HG02678 (cell line): ENCODE results near the gene OVOL2.
A peak's percentile ranks its signal among the peaks of the same experiment; 100 is the strongest.

Experiments used
- ATAC-seq: cut with Tn5 transposase; IDR thresholded peaks from one replicate; pipeline ENCODE4 v1.9.1; 2021; ENCODE audit warnings: mild to moderate bottlenecking, moderate library complexity; ENCODE audit not compliant: unreplicated experiment

OVOL2 gene

DNA sequence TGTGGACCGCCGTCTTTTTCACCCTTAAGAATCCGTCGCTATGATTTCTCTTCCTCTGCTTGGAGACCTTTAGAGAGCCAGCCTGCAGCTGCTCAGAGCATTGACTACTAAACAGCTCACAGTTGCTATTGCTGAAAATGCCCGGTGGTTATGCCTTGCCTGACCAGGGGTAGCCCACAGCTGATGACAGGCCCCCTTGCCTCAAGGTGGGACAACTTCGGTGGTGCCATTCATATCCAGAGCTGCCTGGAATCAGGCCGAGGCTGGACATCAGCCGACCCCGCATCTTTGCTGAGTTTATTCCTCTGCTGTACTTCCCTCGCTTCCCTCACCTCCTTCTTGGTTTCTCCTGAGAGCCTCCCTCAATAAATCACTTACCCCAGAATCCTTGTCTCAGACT, 39.6 kb downstream of the OVOL2 start:
- no peak for ATAC-seq

- ATAC-seq: no peak
These were observed 40.9 kb downstream of the OVOL2 start for GRCh38 chr20:18016772-18017171.

DNA sequence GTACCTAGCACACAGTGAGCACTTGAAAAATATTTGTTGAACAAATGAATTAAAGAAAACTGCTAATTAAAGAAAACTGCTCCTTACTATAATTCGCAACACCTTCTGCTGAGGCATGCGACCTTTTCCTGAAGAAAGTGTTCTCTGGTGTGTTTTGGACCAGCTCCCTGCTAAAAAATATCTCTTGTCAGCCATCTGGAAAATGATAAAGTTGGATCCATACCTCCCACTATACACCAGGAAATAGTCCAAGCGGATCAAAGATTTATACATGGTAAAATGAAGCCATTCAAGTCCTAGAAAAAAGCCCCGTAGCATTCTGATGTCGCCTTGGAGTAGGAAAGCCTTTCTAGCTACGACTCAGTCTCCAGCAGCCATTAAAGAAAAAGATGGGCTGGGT, 43.3 kb downstream of the OVOL2 start:
- no peak for ATAC-seq

DNA sequence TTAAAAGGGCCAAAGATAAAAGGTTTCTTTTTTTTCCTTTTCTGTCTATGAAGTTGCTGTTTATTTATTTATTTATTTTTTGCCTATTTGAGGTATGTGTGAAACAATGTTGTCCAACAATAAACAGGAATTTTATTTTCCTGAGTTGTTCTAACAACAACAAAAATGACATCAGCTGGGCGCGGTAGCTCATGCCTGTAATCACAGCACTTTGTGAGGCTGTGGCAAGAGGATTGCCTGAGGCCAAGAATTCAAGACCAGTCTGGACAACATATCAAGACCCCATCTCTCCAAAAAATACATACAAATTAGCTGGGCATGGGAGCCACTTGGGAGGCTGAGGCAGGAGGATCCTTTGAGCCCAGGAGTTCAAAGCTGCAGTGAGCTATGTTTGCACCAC, 44.8 kb downstream of the OVOL2 start:
- ATAC-seq: no peak

- ATAC-seq: no peak
These were observed 45.6 kb downstream of the OVOL2 start for GRCh38 chr20:18011951-18012645.

DNA sequence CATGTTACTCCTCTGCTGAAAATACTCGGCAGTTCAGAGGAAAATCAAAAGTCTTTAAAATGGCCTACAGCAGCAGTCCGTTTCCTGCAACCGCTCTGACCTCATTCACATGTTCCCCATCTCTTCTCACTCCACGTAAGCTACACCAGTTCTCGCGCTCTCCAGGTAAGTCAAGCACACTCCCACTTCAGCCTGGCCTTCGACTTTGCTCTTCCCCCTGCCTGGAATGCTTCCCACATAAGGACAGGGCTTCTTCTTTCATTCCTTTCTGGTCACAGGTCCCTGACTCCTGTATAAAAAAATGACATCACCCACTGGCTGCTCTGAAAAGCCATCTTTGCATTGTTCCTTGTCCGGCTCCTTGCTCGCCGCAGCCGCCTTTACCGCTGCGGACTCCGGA, 46.2 kb downstream of the OVOL2 start:
- no peak for ATAC-seq

- ATAC-seq: no peak
These were observed 48.6 kb downstream of the OVOL2 start for GRCh38 chr20:18009116-18009515.

DNA sequence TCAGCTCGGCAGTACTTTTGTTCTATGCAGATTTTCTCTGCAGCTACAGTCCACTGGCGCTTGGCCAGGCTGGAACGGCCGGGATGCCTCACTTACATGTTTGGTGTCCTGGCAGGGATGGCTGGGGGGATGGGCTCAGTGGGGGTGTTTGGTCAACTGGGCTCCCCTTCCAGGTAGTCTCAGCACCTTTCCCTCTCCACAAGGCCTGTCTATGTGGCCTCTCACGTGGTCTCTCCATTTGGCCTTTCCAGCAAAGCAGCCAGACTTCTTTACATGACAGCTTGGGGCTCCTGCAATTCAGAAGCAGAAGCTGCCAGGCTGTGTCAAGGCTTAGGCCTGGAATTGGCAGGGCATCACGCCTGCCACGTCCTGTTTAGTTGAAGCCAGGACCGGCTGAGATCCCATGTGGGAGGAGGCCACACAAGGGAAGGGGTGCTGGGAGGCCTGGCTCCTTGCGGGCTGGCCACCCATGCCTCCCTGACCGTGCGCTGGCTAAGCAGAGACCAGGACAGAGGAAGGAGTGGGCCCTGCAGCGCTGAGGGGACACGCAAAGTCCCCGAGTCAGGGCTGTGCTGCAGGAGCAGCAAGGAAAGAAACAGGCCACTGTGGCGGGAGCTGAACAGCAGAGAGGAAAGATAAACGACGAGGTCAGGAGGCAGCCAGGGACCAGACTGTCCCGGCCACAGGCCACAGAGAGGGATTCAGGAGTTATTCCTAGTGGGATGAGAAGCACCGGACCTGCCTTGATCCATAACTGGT, 50.0 kb downstream of the OVOL2 start:
- no peak for ATAC-seq

GRCh38 chr20:18006684-18007083, 51.0 kb downstream of the OVOL2 start:
- no peak for ATAC-seq

DNA sequence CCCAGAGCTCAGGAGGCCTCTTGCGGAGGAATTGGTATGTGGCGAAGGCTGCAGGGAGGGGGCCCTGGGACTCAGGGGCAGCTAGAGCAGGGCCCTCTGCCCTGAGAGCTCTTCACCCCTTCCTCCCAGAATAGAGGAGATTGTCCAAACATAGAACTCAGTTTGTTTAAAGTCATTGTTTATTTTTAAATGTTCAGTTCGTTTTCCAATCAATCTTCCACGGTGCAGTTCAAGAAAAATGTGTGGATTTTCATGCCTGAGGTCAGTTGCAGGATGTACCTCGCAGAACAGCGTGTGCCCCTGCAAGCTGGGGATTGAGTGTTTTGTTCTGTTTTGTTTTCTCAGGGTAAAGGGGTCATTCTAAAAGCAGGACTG, 51.7 kb downstream of the OVOL2 start:
- ATAC-seq: no peak

GRCh38 chr20:18005170-18005989, 52.3 kb downstream of the OVOL2 start:
- peak; percentile 96 for ATAC-seq

GRCh38 chr20:18004384-18005031, 53.2 kb downstream of the OVOL2 start:
- no peak for ATAC-seq

GRCh38 chr20:18003897-18004296, 53.8 kb downstream of the OVOL2 start:
- peak; percentile 35 for ATAC-seq

GRCh38 chr20:18001131-18001921, 56.4 kb downstream of the OVOL2 start:
- no peak for ATAC-seq

- ATAC-seq: no peak
These were observed 58.1 kb downstream of the OVOL2 start for GRCh38 chr20:17999566-17999965.

DNA sequence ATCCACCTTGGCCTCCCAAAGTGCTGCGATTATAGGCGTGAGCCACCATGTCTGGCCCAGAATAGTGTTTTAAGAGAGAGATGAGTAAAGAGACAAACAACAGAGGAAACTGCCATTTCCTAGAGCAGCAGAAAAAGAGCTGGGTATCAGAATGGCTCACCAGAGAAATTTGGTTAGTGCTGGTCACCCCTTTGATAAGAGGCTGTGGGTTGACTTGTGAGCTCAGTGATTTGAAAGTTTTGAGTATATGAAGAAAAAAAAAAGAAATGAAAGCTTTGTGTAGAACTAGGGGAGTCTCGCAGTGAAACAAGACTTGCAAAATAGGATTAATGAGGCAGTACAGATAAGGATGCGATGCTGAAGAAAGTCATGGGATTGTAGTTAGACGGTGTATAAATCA, 59.3 kb downstream of the OVOL2 start:
- ATAC-seq: no peak

GRCh38 chr20:17995967-17996819, 61.5 kb downstream of the OVOL2 start:
- ATAC-seq: no peak

GRCh38 chr20:17993546-17993945, 64.2 kb downstream of the OVOL2 start:
- ATAC-seq: no peak

GRCh38 chr20:17992847-17993513, 64.7 kb downstream of the OVOL2 start:
- ATAC-seq: no peak
